T1000 (cell line): Measurements from ENCODE around the gene BMX.

ENCODE experiments used
- DNase-seq: peaks from one replicate; lab custom pipeline; 2025; ENCODE audit warnings: mixed read lengths; lab: John Stamatoyannopoulos, UW

The BMX gene

GRCh38 chrX:15500497-15500966 lies at the start of gene BMX:
TSS of gene BMX (plus strand) at chrX:15500807. CDS start at chrX:15508354, 7,547 bp downstream.
- DNase-seq, result no peak

GRCh38 chrX:15451913-15452312 lies 48.7 kb upstream of the BMX start:
- no peak for DNase-seq

DNA sequence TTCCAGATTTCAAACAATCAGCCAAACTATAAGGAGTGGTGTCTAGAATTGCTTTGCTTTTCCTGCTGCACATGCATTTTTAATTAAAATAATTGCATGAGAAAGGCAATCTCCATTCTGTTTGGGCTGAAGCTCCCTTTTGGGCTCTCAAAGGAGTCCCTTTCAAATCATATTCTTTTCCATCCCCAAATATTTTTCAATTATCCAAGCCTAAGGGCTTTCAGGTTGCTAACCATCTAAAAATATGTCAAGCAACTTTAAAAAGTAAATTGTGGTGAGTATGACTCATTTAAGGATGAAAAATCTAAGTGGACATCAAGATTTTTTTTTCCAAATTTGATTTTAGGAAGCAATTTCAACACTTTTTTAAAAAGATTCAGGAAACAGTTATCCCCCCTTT lies 35.9 kb upstream of the BMX start:
- no peak for DNase-seq

GRCh38 chrX:15465347-15465746 lies 35.3 kb upstream of the BMX start:
- no peak for DNase-seq

DNA sequence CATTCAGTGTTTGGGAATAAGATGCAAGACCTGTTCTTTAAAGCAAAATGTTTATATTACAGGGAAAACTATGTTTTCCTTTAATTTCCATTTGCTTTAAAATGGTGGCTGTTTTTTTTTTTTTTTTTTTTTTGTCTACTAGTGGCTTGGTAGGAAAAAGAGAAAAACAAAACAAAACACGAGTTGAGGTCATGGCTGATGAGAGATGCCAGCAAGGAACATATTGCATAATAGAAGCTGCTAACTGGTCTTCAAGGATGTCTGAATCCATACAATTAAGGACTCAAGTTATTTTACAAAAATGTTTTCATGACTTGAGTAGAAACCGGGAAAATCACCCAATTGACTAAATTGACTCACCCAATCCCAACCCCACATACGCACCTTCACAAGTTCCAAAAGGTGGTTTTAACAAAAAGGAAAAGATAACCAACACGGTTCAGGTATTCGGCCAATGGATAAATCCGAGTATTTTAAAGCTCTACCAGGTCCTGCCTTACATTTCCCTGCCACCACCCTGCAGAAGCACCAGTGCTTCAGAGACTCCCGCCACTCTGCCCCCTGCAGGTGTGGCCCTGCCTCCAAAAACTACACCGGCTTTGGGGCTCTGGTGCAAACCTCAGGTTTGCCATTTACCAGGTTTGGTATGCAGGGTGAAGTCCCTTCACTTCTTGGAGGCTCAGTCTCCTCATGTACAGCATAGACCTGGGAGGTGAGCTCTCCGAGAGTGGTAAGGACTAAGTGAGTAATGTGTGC lies 34.5 kb upstream of the BMX start:
- no peak for DNase-seq

DNA sequence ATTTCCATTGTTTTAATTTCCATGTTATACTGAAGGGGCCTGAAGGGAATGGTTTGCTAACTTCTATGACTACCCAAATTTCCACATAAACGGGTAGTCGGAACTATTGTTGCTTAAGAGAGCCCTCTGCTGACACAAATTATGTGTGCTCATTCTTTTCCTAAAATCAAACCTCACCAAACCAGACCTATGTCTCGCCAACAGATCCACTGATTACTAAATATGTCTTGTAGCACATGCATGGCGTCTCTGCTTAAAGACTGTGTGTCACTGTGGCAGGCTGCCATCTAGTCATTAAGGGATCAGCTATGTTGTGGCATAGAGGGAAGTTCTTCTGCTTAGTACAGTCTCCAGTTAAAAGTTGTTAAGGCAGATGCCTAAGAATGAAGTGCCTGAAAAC lies 32.6 kb upstream of the BMX start:
- no peak for DNase-seq

- DNase-seq, result no peak
Measured at GRCh38 chrX:15469613-15470012, 31.0 kb upstream of the BMX start.

DNA sequence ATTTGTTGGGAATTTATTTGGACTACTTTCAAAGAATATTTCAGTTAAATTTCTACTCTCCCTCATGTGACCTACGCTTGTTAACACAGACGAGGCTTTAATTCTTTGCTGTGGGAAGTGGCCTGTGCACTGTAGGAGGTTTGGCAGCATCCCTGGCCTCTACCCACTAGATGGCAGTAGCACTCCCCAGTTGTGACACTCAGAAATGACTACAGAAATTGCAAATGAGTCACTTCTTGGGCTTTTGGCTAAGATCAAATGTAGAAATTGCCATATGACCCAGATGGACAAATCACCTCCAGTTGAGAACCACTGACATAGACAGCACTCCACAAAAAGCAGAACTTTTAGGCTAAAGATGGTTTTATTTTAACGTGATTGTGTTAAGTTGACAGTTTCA lies 29.6 kb upstream of the BMX start:
- no peak for DNase-seq

DNA sequence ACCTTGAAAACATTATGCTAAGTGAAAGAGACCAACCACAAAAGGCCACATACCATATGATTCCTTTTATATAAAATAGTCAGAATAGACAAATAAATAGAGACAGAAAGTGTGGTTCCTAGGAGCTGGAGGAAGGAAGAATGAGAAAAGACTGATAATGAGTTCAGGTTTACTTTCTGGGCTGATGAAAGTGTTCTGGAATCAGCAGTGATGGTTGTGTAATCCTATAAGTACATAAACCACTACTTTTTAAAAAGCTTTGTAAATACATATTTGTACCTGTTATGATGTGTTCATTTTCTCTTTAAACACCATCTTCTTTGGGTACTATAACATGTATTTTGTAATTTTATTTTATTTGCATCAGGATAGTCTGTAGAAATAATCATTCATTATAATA lies 28.1 kb upstream of the BMX start:
- DNase-seq, result no peak

DNA sequence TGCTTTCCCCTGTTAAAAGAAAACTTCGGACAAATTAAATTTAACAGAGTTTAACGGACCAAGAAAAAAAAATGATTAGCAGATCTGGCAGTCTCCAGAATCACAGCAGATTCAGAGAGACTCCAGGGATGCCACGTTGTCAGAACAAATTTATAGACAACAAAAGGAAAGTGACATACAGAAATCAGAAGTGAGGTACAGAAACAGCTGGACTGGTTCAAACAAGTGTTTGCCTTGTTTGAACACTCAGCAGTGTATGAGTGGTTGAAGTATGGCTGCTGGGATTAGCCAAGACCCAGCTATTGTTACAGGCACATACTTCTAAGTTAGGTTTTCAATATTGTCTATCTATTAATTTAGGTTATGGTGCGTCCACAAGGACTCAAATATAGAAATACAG lies 26.6 kb upstream of the BMX start:
- DNase-seq, result no peak

- DNase-seq, result no peak
Measured at GRCh38 chrX:15475021-15475420, 25.6 kb upstream of the BMX start.

GRCh38 chrX:15475486-15475885 lies 25.1 kb upstream of the BMX start:
- no peak for DNase-seq

GRCh38 chrX:15483891-15484290 lies 16.7 kb upstream of the BMX start:
- no peak for DNase-seq

DNA sequence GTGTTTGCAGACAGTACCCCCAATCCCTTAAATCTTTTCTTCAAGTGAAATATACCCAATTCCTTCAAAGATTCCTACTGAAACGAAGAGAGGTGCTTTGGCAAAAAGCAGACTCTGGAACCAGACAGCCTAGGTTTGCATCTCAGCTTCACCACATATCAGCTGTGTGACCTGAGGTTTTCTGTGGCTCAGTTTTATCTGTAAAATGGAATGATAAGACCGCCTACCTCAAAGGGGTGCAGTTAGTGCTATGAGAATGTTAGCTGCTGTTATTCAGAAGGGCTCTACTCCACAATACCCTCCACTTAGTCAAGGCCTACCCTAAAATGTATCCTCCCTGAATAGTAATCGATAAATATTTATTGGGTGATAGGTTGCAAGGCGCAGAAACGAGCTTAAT lies 8.1 kb upstream of the BMX start:
- DNase-seq, result no peak

GRCh38 chrX:15493118-15493962 lies 7.3 kb upstream of the BMX start, which contains the start of gene PIR:
TSS of gene PIR (minus strand) at chrX:15493333. CDS start at chrX:15491257, 2,076 bp downstream.
- DNase-seq, result peak; percentile 54

GRCh38 chrX:15495801-15496200 lies 4.8 kb upstream of the BMX start:
- DNase-seq, result no peak

- DNase-seq, result no peak
Measured at GRCh38 chrX:15496824-15497223, 3.8 kb upstream of the BMX start.

DNA sequence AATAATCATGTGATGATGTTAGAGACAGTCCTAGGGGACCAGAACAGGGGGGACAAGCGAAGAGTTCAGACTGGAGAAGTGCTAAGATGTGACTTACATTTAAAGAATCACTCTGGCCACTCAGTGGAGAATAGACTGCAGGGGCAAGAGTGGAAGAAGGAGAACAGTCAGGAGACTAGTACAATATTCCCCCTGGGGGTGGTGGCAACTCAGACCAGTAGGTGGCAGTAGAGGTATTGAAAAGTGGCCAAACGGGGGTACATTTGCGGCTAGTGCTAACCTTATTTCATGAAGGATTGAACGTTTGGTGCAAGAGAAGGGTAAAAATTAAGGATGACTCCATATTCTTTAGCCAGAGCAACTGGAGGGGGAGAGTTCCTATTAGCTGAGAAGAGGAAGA lies 2.7 kb upstream of the BMX start:
- DNase-seq, result peak; percentile 5

GRCh38 chrX:15498741-15499140 lies 1.9 kb upstream of the BMX start:
- no peak for DNase-seq

DNA sequence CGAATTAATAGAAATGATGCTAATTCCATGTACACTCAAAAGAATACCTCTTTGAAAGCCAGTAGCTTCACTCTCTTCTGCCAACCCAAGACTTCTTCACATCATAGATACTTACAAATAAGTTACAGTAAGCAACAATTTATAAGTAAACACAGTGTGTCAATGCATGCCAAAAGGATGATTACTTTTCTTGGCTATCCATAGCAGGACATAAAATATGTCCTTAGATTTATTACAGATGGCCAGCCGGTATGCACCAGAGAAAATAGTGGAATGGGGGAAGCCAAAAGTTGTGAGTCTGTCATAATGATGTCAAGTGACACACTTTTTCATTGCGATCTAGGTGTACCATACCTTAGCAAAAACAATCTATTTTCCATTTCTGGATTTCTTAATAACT lies 631 bp upstream of the BMX start:
- DNase-seq, result no peak

- DNase-seq, result no peak
Measured at GRCh38 chrX:15501506-15501905, 899 bp downstream of the BMX start.

DNA sequence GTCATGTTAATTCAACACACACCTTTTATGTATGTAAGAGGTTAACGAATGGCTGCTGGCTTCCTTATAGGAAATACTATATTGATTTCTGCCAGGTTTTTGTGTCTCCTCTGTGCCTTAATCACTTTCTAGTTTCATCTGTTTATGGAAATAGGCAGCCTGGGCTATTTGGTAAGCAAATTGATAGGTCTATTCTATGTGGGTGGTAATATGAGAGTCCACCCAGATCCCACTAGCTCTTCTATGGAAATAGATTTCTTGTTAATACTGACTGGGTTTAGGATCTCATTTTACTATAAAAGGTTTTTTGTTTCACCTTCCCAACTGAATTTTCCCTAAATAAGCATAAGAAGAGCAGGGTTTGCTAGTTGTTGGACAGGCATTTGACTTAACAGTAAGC lies 4.1 kb downstream of the BMX start:
- no peak for DNase-seq

GRCh38 chrX:15505101-15505500 lies 4.5 kb downstream of the BMX start:
- DNase-seq, result no peak
